RKO (cell line): ENCODE measurements around the gene KRTAP16-1.
"Not testable (repeated sequence)": the region's sequence is repeated elsewhere in the genome, so short reads cannot be mapped to it uniquely, and the experiment has no call there.

Experiments used
- DNase-seq: peaks from one replicate; pipeline ENCODE4 v3.0.0-alpha.2; 2016; ENCODE audit warnings: low spot score

The KRTAP16-1 gene

GRCh38 chr17:41301916-41302901 is 6.9 kb downstream of the KRTAP16-1 start, which contains the start of gene KRTAP29-1:
Gene KRTAP29-1, minus strand, starts transcription at chr17:41302851. Its CDS starts 0 bp downstream, at chr17:41302851.
- no peak for DNase-seq

GRCh38 chr17:41301204-41301790 is 7.8 kb downstream of the KRTAP16-1 start:
- DNase-seq, result no peak

GRCh38 chr17:41298458-41299135 is 10.5 kb downstream of the KRTAP16-1 start:
- no peak for DNase-seq

GRCh38 chr17:41296846-41297245 is 12.3 kb downstream of the KRTAP16-1 start:
- no peak for DNase-seq

DNA sequence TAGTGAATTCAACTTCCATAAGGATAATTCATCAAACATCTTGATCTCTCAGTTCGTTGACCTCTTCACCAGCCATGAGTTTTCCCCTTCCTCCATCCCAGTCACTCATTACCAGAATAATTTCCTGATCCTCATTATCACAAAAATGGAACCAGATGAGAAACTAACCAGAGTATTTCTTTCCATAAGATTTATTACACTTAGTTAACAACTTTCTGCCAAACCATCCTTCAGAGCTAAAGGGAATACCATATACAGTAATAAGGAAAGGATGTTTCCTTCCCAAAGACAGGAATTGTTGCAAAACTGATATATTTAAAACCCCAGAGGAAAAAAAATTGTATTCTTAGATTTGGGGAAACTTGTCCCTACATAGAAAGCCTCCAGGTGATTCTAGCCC is 15.1 kb downstream of the KRTAP16-1 start:
- no peak for DNase-seq

- DNase-seq, result no peak
Observed at GRCh38 chr17:41287050-41287449, 22.1 kb downstream of the KRTAP16-1 start.

GRCh38 chr17:41284546-41284945 is 24.6 kb downstream of the KRTAP16-1 start:
- DNase-seq, result no peak

DNA sequence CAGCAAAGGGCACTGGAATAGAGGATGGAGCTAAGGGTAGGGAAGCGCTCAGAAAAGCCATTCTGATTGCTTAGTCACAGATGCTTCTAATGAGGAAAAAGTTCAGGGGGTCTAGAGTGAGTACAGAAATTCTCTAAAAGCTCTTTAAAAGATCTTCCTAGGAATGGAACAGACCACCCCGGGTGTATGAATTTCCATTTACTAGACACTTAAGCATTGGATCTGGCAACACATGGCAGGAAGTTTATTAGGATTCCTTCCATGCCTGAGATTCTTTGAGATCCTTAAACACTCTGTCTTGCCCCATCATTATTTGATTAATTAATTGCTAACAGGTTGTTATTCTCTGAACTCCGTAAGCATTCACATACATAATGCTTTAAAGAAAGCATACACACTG is 25.1 kb downstream of the KRTAP16-1 start:
- no peak for DNase-seq

DNA sequence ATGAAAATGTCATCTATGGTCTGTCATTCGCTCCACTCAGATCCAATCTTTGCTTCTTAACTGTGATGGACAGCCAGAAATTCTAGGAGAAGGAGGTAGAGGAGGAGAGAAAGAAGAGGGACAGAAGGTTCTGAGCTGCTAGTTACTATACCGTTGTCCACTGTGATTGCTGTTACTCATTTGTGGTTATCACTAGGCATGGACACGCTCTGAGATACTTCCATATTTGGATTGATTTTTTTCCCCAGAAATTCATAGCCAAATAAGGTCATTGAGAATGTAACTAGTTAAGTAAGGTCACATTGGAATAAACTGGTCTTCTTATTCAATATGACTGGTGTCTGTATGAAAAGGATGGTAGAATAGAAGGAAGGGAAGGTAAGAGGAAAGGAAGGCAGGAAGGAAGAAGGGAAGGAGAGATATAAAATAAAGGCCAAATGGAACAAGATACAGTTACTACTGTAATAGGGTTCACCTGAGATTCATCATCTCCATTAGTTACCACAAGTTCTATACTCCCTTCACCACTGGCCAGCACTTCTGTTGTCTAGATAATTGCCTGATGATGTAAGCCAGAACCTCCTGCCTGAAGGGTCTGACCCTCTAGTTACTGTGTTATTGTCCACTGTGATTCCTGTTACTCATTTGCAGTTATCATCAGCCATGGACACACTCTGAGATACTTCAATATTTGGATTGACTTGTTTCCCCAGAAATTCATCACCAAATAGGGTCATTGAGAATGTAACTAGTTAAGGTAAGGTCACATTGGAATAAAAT is 30.7 kb downstream of the KRTAP16-1 start:
- DNase-seq, result no peak

- not testable (repeated sequence) for DNase-seq
Observed at GRCh38 chr17:41275648-41276190, 33.4 kb downstream of the KRTAP16-1 start, which contains the start of gene KRTAP9-7. Gene KRTAP9-7, plus strand, starts transcription at chr17:41275698. Its CDS starts 0 bp downstream, at chr17:41275698.

GRCh38 chr17:41271858-41272257 is 37.3 kb downstream of the KRTAP16-1 start:
- no peak for DNase-seq

GRCh38 chr17:41271323-41271722 is 37.8 kb downstream of the KRTAP16-1 start:
- DNase-seq, result not testable (repeated sequence)

GRCh38 chr17:41267711-41268110 is 41.4 kb downstream of the KRTAP16-1 start:
- DNase-seq, result no peak

DNA sequence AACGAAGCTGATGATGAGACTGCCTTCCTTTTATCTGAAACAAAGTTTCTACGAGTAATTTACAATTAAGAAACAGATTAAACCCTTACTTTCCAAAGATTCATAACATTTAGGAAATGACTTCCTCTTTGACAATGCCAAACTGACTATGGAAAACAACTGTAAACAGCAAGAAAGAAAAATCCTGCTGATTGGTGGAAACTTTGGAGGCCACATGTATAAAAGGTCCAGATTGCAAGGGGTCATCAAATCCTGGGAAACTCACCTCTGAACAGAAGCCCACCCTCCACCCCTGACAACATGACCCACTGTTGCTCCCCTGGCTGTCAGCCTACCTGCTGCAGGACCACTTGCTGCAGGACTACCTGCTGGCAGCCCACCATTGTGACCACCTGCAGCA is 44.0 kb downstream of the KRTAP16-1 start, which contains the start of gene KRTAP9-6:
Gene KRTAP9-6 (plus strand): TSS at position 301 of the 400 bp plus-strand sequence. CDS start 0 bp downstream, at position 301.
- DNase-seq, result no peak

GRCh38 chr17:41264599-41264998 is 44.5 kb downstream of the KRTAP16-1 start:
- no peak for DNase-seq

GRCh38 chr17:41263212-41263611 is 45.9 kb downstream of the KRTAP16-1 start:
- no peak for DNase-seq

- no peak for DNase-seq
Observed at GRCh38 chr17:41258406-41258805, 50.7 kb downstream of the KRTAP16-1 start.
